NCI-H2227 (cell line): ENCODE data around the gene VSTM5.
"Not testable (repeated sequence)": the region's sequence is repeated elsewhere in the genome, so short reads cannot be mapped to it uniquely, and the experiment has no call there.

Experiments used
- DNase-seq: peaks from one replicate; lab custom pipeline; 2025; ENCODE audit not compliant: unreplicated experiment; lab: John Stamatoyannopoulos, UW

Gene VSTM5

GRCh38 chr11:93850594-93851018 is at the start of gene VSTM5:
VSTM5 (minus strand) TSS chr11:93850618; CDS start chr11:93850502, 116 bp downstream.
- no peak for DNase-seq

- peak; percentile 26 for DNase-seq
Measured at GRCh38 chr11:93895106-93895862, 44.9 kb upstream of the VSTM5 start.

GRCh38 chr11:93890391-93891051 is 40.1 kb upstream of the VSTM5 start:
- DNase-seq: no peak

- no peak for DNase-seq
Measured at GRCh38 chr11:93887111-93887510, 36.7 kb upstream of the VSTM5 start.

- DNase-seq: not testable (repeated sequence)
Measured at GRCh38 chr11:93879114-93879513, 28.7 kb upstream of the VSTM5 start.

GRCh38 chr11:93875637-93876036 is 25.2 kb upstream of the VSTM5 start:
- no peak for DNase-seq

GRCh38 chr11:93871526-93871925 is 21.1 kb upstream of the VSTM5 start:
- no peak for DNase-seq

- no peak for DNase-seq
Measured at GRCh38 chr11:93870616-93871015, 20.2 kb upstream of the VSTM5 start.

GRCh38 chr11:93869830-93870229 is 19.4 kb upstream of the VSTM5 start:
- no peak for DNase-seq

GRCh38 chr11:93868404-93868803 is 18.0 kb upstream of the VSTM5 start:
- DNase-seq: not testable (repeated sequence)

- no peak for DNase-seq
Measured at GRCh38 chr11:93861808-93862207, 11.4 kb upstream of the VSTM5 start.

- DNase-seq: no peak
Measured at GRCh38 chr11:93858121-93858775, 7.8 kb upstream of the VSTM5 start.

GRCh38 chr11:93857413-93858120 is 7.1 kb upstream of the VSTM5 start:
- no peak for DNase-seq

GRCh38 chr11:93852242-93852641 is 1.8 kb upstream of the VSTM5 start:
- no peak for DNase-seq

- DNase-seq: peak; percentile 31
Measured at GRCh38 chr11:93849751-93850593, 446 bp downstream of the VSTM5 start.

- DNase-seq: no peak
Measured at GRCh38 chr11:93849201-93849600, 1.2 kb downstream of the VSTM5 start.

- DNase-seq: no peak
Measured at GRCh38 chr11:93846411-93846810, 4.0 kb downstream of the VSTM5 start.

GRCh38 chr11:93845181-93846092 is 5.0 kb downstream of the VSTM5 start:
- DNase-seq: no peak

GRCh38 chr11:93844568-93844967 is 5.8 kb downstream of the VSTM5 start:
- no peak for DNase-seq
